Measurements from ENCODE around the gene RAB31. TPM values are rescaled to one million over a fixed set of nuclear protein-coding genes. Genes with fewer than 3 reads are reported as not detected.

RAB31 gene
- polyA plus RNA-seq, 1 of the 3 experiments (the other 2 are of a cell fraction) = 23.0 TPM

- no peak for TF ChIP-seq USF2 (IDR thresholded peaks at IDR 0.05; ENCODE audit: borderline replicate concordance, low read depth, low read length)
- TF ChIP-seq TAF1 (IDR thresholded peaks at IDR 0.05; ENCODE audit: borderline replicate concordance, low read depth, low read length) = no peak
- TF ChIP-seq EP300 (IDR thresholded peaks at IDR 0.05; ENCODE audit: borderline replicate concordance in 1 of 2, low read depth in 1 of 2, low read length in 1 of 2) = peak in 1 of 2 experiments; percentile 43; a peak in 1 of 4 replicates
- peak; percentile 70; the same call in 1 of the 2 replicates for TF ChIP-seq TEAD4 (IDR thresholded peaks at IDR 0.05; ENCODE audit: borderline replicate concordance, insufficient read depth)
- no peak for TF ChIP-seq MEF2A (IDR thresholded peaks at IDR 0.05; ENCODE audit: borderline replicate concordance, low read depth)
- no peak for TF ChIP-seq ELF1 (IDR thresholded peaks at IDR 0.05)
- TF ChIP-seq PBX3 (IDR thresholded peaks at IDR 0.05) = peak; percentile 37; the same call in 1 of the 2 replicates
- TF ChIP-seq MAX (IDR thresholded peaks at IDR 0.05; ENCODE audit: low read depth) = 0 out of 2 replicates have a peak, but pooled peaks have one; percentile 34
- no peak for TF ChIP-seq POLR2AphosphoS5 (IDR thresholded peaks at IDR 0.05; ENCODE audit: low read depth, low read length)
- no peak for TF ChIP-seq ZBTB33 (IDR thresholded peaks at IDR 0.05; ENCODE audit: borderline replicate concordance, low read depth)
- no peak for TF ChIP-seq FOXM1 (IDR thresholded peaks at IDR 0.05; ENCODE audit: low read depth)
- TF ChIP-seq USF1 (IDR thresholded peaks at IDR 0.05; ENCODE audit: borderline replicate concordance, low read depth) = no peak
- TF ChIP-seq RAD21 (IDR thresholded peaks at IDR 0.05; ENCODE audit: low read length) = no peak
- TF ChIP-seq CHD2 (IDR thresholded peaks at IDR 0.05; ENCODE audit: low read length, partially characterized antibody) = no peak
- TF ChIP-seq IRF3 (IDR thresholded peaks at IDR 0.05; ENCODE audit: low read depth, low read length) = no peak
- no peak for TF ChIP-seq RXRA (IDR thresholded peaks at IDR 0.05; ENCODE audit: borderline replicate concordance, low read depth)
- peak; percentile 74; the same call in 1 of the 2 replicates for TF ChIP-seq FOSL2 (IDR thresholded peaks at IDR 0.05; ENCODE audit: borderline replicate concordance, low read depth)
- no peak for TF ChIP-seq RFX5 (IDR thresholded peaks at IDR 0.05; ENCODE audit: low read length)
Measured at GRCh38 chr18:9782073-9782857, 74.2 kb downstream of the RAB31 start (continued).

Data from SK-N-SH (cell line).